GM18499 (cell line): ENCODE measurements around the gene RGL1.
A peak's percentile ranks its signal among the peaks of the same experiment; 100 is the strongest.

Source experiments
- ATAC-seq: cut with Tn5 transposase; IDR thresholded peaks from one replicate; pipeline ENCODE4 v1.9.1; 2021; ENCODE audit warnings: moderate number of reproducible peaks; ENCODE audit not compliant: insufficient read depth, unreplicated experiment

Gene RGL1

GRCh38 chr1:183910845-183911244, 105.9 kb downstream of the RGL1 start:
- peak; percentile 12 for ATAC-seq

- peak; percentile 52 for ATAC-seq
These were observed 106.4 kb downstream of the RGL1 start for GRCh38 chr1:183911285-183911684.

DNA sequence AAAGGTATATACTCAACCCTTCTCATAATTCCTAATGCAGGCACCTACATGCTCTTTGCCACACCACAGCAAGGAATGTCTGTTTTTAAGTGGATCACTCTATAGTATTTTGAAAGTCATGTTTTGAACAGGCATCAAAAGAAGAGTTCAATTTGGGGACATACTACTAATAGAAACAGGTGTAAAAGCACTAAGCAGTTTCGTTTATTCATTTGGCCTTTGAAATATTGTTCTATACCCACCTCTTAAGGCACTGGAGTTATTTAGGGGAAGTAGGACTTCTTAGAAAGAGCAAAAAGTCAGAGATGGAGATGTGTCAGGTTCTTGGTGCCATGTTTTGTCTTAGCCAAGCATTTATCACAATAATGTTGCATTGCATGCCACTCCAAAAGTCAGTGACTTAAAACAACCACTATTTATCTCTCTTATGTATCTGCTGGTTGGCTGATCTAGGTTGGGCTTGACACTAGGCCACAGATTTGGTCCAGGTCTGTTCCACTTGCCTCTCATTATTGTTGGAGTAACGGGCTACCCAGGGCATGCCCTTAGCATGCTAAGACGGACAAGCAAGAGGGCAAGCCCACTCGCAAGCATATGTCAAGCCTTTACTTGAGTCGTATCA, 107.5 kb downstream of the RGL1 start:
- peak; percentile 47 for ATAC-seq

GRCh38 chr1:183913567-183913993, 108.7 kb downstream of the RGL1 start:
- no peak for ATAC-seq

GRCh38 chr1:183914276-183914675, 109.4 kb downstream of the RGL1 start:
- ATAC-seq, result no peak

DNA sequence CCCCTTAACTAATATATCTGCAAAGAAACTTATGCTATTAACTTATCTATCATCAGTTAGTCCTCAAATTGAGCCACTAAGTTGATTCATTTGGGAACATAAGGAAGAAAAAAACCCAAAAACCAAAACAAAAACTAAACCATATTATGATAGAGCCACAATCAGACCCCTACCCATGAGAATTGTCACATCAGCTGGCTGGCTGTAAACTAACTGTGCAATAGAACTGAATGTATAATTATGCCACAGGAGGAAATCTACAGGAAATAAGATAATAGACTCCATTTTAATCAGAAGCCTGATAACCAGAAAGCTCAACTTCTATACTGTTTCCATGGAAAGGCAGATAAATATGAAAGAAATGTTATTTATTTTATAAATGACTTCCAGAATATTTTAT, 110.0 kb downstream of the RGL1 start:
- no peak for ATAC-seq

DNA sequence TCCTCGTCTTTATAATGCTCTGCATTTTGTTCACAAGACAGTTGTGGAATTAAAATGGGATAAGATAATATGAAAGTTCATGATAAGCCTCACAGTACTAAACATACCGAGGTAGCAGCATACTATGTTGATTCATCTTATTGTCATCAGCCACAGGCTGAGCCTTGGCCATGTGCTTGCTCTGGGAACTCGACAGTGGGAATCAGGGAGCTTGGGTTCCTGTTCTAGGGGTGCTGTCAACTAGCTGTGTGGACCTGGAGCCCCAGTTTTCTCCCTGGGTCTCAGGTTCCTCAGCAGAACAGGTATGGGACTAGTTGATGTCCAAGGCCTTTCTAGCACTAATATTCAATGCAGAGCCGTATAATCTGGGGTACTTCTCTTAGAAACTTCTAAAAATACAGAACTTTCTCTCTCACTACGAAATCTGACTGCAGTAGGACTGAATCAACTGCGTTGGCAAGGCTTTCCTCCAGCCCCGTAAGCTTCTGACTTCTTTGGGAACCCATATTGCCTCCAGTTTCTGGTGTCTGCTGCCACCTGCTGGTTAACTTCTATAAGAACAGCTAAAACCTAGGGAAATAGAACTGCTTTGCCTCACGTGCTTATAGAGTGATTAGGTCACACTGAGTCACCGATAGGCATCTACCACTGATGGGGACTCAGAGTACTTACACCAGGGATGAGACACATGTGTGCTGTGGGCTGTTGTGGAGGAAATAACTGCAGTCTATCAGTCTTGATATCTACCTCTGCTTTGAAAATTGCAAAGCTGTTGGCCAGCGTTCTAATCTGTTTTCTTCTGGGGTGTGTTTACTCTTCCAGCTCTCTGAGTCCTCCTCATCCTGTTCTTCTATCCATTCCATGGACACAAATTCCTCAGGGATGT, 110.9 kb downstream of the RGL1 start:
- no peak for ATAC-seq

GRCh38 chr1:183916574-183916973, 111.7 kb downstream of the RGL1 start:
- no peak for ATAC-seq

DNA sequence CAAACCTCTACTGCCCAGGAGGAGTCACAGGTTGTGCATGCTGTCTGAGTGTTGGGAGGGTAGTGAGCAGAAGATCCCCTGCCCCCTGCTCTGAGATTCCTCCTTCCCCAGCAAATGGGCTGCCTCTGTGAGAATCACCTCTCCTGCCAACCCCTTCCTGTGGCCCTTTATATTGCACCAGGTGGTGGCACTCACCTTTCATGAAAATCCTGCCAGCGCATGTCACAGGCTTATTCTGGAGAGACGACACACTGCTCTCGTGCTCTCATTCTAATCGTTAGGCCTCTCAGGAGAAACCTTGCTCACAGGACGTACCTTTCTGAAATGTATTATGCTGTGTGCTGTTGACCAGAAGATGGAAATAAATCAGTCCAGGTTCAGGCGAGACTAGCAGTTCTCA, 113.7 kb downstream of the RGL1 start:
- no peak for ATAC-seq

- ATAC-seq, result no peak
These were observed 115.7 kb downstream of the RGL1 start for GRCh38 chr1:183920651-183921050.

- ATAC-seq, result no peak
These were observed 117.3 kb downstream of the RGL1 start for GRCh38 chr1:183922197-183922596.

- no peak for ATAC-seq
These were observed 121.0 kb downstream of the RGL1 start for GRCh38 chr1:183925947-183926346.

DNA sequence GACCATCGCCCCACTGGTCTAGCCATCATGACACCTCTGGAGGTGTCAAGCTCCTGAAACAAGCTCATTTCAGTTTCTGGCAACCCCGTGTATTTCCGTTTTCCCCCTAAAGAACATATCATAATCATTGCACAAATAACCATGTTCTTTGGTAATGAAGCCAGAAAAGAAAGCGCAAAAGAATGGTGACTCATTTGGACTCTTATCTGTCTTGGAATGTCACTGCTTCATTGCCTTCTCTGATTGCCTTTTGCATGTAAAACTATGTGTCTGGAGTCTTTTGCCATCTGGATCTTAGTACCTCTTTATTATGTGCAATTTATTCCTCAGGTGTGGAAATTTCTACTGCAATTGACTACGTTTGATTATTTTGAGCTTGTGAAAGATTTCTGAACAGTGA, 122.1 kb downstream of the RGL1 start:
- ATAC-seq, result no peak

- ATAC-seq, result no peak
These were observed 126.8 kb downstream of the RGL1 start for GRCh38 chr1:183931646-183932271.

GRCh38 chr1:183932412-183932811, 127.5 kb downstream of the RGL1 start:
- ATAC-seq, result no peak

- no peak for ATAC-seq
These were observed 128.7 kb downstream of the RGL1 start for GRCh38 chr1:183933528-183934179.

- no peak for ATAC-seq
These were observed 129.4 kb downstream of the RGL1 start for GRCh38 chr1:183934314-183934713.

DNA sequence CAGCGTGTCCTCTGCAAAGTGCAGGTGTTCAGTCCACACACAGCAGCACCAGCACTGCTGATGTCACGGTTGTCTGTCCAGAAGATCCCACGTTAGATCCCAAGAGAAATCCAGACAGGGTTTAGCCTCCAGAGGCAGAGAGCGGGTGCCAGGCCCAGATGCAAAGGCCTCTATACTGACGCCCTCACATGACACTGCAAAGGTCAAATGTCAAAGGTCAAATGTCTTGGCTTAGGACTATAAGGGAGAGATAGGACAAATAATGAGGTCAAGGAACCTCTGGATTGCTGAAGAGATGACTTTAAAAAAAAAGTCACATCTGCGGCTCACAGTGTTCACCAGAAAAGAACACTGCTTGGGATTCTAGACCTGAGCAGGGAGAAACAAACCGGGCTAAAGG, 131.1 kb downstream of the RGL1 start:
- no peak for ATAC-seq

- no peak for ATAC-seq
These were observed 131.9 kb downstream of the RGL1 start for GRCh38 chr1:183936791-183937190.

DNA sequence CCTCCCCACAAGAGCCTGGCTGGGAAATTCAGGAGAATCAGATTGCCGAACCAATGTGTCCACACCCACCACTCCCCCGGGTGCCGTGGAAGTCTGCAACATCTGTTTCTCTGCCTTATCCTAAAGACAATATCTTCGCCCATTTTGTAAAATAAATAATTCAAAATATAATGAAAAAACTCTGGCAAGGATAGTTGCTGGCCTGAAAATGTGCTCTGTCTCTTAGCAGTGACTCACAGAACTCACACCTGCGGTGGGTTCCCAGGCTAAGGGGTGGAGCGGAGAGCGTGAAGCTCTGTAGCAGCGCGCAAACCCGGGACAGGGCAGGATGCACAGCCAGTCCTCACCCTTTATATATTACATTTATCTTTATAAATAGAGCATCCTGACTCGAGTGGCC, 132.7 kb downstream of the RGL1 start:
- ATAC-seq, result no peak

DNA sequence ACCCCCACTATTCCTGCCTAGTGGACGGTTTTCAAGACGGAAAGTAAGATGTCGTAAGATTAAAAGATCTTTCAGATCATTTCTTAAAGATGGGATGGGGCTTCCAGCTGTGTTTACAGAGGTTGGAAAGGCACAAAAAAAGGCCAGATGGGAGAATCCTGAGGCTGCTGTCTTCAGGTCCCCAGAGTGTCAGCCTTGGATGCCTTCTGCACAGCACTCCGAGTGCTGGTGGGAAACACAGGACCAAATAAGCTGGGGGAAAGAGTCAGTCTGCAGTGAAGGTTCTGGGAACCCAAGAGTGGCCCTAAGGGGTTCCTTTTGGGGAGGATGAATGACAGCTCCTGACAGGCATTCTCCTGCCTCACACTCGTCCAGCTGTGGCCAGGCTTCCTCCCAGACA, 136.1 kb downstream of the RGL1 start:
- no peak for ATAC-seq
